BJ (cell line): ENCODE measurements around the gene PNMA6E. TPM values are rescaled to one million over a fixed set of nuclear protein-coding genes. Genes with fewer than 3 reads are reported as not detected.

Experiments
- CTCF ChIA-PET: fragments of 350-600 bp; formaldehyde crosslinking; extraction: SDS; loops from one replicate; lab custom pipeline; 2021; ENCODE audit warnings: antibody characterized with exemption, inconsistent platforms; lab: Yijun Ruan, JAX
- POLR2A ChIA-PET: fragments of 300-600 bp; sonication (Branson Sonifier 250); formaldehyde crosslinking; extraction: SDS; loops from one replicate; lab custom pipeline; 2021; ENCODE audit warnings: antibody characterized with exemption; lab: Charles Lee
- DNase-seq: peaks from one replicate; pipeline ENCODE4 v3.0.0-alpha.2; 2011; ENCODE audit warnings: low read depth
- H3K27me3 ChIP-seq: 2 replicates; pipeline ENCODE4 v1.6.0; 2011; ENCODE audit warnings: low read length; ENCODE audit not compliant: control insufficient read depth, insufficient read depth
- H3K36me3 ChIP-seq: 2 replicates; pipeline ENCODE4 v1.5.1; 2011; ENCODE audit warnings: low read length; ENCODE audit not compliant: control insufficient read depth, insufficient read depth
- H3K4me3 ChIP-seq: 2 replicates; pipeline ENCODE4 v1.5.1; 2011; ENCODE audit warnings: low read depth, mild to moderate bottlenecking, control low read depth, low read length
- polyA minus RNA-seq: library from RNA; depleted of rRNA, polyadenylated mRNA; stranded (reverse); fragments of >200 nt; gene quantifications from 2 replicates; pipeline ENCODE4 v1.2.3, GENCODE V29; 2011; rRNA and poly(A)+ RNA removed
- polyA plus RNA-seq: library from polyadenylated mRNA; depleted of rRNA; stranded (reverse); fragments of >200 nt; gene quantifications from 2 replicates; pipeline ENCODE4 v1.2.3, GENCODE V29; 2011; rRNA removed
- TF ChIP-seq, protein P1 (sequence below): IDR thresholded peaks from 2 replicates; pipeline ENCODE4 v1.5.1; 2011; ENCODE audit warnings: low read depth, mild to moderate bottlenecking, control low read depth, inconsistent platforms, low read length, moderate library complexity; ENCODE audit not compliant: insufficient read depth

Gene PNMA6E
- polyA plus RNA-seq: not detected in 2 replicates
- polyA minus RNA-seq: not detected in 2 replicates

GRCh38 chrX:153401133-153401764, at the start of gene PNMA6E:
Gene PNMA6E (minus strand): TSS chrX:153401350. CDS start chrX:153398849, 2,501 bp downstream.
- TF ChIP-seq, protein P1, sequence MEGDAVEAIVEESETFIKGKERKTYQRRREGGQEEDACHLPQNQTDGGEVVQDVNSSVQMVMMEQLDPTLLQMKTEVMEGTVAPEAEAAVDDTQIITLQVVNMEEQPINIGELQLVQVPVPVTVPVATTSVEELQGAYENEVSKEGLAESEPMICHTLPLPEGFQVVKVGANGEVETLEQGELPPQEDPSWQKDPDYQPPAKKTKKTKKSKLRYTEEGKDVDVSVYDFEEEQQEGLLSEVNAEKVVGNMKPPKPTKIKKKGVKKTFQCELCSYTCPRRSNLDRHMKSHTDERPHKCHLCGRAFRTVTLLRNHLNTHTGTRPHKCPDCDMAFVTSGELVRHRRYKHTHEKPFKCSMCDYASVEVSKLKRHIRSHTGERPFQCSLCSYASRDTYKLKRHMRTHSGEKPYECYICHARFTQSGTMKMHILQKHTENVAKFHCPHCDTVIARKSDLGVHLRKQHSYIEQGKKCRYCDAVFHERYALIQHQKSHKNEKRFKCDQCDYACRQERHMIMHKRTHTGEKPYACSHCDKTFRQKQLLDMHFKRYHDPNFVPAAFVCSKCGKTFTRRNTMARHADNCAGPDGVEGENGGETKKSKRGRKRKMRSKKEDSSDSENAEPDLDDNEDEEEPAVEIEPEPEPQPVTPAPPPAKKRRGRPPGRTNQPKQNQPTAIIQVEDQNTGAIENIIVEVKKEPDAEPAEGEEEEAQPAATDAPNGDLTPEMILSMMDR: no peak
- POLR2A ChIA-PET: no interaction called here
- CTCF ChIA-PET: no interaction called here
- H3K27me3 ChIP-seq: no peaks in the 10 kb centered on the region
- H3K36me3 ChIP-seq: no peaks in the 10 kb centered on the region
- no peak for DNase-seq
- no peak within 1 kb of the TSS for H3K4me3 ChIP-seq

- no peak for DNase-seq
- CTCF ChIA-PET: no interaction called here
- TF ChIP-seq, protein P1: no peak
Observed at GRCh38 chrX:153450949-153451277, 49.8 kb upstream of the PNMA6E start.

DNA sequence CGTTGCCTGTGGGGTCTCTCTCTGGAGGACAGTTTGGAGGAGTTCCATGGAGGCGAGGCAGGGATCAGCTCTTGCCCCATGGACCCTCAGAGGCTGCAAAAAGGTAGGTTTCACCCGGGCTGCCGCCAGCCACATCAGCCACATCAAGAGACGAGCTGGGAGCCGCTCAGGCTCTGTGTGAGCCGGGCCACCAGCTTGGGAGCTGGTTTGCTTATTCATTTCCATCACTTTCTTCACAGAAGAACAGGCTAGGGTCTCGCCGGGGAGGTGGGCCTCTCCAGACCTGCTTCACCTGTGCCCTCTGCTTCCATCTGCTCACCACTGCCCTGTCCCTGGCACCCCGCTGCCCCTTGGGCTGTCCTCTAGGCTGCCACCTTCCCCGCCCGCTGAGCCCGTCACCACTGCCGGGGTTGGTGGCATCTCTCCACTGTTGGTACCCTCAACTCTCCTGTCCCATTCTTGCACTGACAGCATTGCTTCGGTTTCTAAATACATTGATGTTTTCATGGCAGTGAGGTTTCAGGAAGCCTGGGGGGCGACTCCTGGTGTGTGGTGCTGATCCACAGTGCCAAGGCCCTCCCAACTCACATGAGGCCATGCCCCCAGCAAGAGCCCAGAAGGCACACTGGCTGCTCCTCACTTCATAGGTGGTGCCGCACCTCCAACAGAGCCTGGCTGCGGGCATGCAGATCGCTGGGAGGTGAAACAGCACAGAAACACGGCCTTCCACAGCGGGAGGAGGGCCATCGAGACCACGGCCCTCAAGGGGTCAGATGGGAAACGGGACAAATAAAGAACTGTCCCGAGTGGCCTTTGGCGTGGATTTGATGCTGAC, 49.2 kb upstream of the PNMA6E start:
- DNase-seq: no peak
- Histone ChIP-seq H3K27me3 (no peaks in the 10 kb centered on the region), H3K4me3 (no peak overlapping the region), H3K36me3 (peaks cover 1% of the 10 kb centered on the region)
- TF ChIP-seq, protein P1: no peak
- CTCF ChIA-PET: interaction anchor here (1.0 kb wide), 1 partner anchor 17 kb away, joined by 3 read pairs; no protein-coding TSS in a partner anchor
- POLR2A ChIA-PET: no interaction called here

More at GRCh38 chrX:153450949-153451277, 49.8 kb upstream of the PNMA6E start:
- Histone ChIP-seq H3K36me3 (peaks cover 2% of the 10 kb centered on the region), H3K4me3 (no peak overlapping the region), H3K27me3 (no peaks in the 10 kb centered on the region)
- POLR2A ChIA-PET: no interaction called here

GRCh38 chrX:153449368-153450113, 48.4 kb upstream of the PNMA6E start:
- H3K27me3 ChIP-seq: no peaks in the 10 kb centered on the region
- DNase-seq: no peak
- ChIA-PET CTCF (interaction anchor here (0.8 to 1.0 kb wide), 2 partner anchors 18 to 36 kb away, joined by 3 read pairs; no protein-coding TSS in a partner anchor), POLR2A (no interaction called here)
- TF ChIP-seq, protein P1: no peak
- H3K4me3 ChIP-seq: no peak overlapping the region
- H3K36me3 ChIP-seq: peaks cover 1% of the 10 kb centered on the region; the same call in 1 of the 2 replicates
